Muscle of back (tissue), 11 donors: Measurements from ENCODE around the gene LRRK1. TPM values are rescaled to one million over a fixed set of nuclear protein-coding genes. Genes with fewer than 3 reads are reported as not detected.

ENCODE experiments used
- DNase-seq, 3 donors: peaks; one replicate each; pipeline versions ENCODE4 v3.0.0 to v3.0.0-alpha.2; 2013
- polyA plus RNA-seq, 10 donors: library from polyadenylated mRNA; unstranded; fragments of 120-200 nt; gene quantifications; one replicate each; pipeline ENCODE4 v1.2.1, GENCODE V29; 2013; ENCODE audit not compliant: insufficient read length in 10 of 10

LRRK1 gene
- polyA plus RNA-seq, 10 donors = 4.6 to 8.7 (median 6.2) TPM

DNA sequence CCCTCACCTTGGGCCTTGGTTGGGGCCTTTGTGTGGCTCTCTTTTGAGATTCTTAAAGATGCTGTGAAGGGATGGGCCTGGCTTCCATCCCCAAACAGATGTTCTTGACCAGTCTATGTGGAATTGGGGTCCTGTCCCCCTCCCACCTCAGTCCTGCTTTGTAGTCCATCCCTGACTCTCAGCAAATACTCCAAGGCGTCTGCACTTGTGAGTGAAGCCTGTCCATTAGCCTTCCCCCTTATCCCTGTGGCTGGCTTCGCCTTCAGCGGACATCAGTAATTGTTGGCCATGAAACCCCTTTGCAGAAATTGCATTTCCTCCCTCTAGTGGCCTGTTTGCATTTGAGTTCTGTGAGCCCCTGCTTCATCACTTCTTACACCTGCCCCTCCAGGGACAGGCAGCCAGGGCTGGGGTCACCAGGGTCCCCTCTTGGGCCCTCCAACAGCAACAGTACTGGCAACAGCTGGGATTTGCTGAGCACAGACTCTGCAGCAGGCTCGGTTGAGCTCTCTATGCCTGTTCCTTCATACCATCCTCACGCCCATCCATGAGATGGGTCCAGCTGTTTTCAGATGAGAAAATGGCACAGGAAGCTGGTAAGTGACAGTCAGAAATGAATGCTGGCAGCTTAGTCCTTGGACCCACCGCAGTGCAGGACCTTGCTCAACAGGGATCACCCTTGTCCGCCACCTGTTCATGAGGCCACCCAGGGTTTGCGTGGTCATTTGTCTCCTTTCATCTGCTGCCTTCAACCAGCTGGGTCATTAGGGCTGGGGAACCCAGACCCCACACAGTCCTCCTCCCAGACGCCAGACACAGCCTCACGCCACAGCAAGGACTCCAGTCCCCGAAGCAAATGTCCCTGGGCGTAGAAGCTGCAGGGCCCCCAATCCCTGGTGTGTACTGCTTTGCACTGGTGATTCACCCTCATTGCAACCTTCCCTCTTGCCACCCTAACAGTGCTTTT is 8.9 kb upstream of the LRRK1 start:
- peak in 2 of 3 donors; percentile 27 to 70 for DNase-seq

DNA sequence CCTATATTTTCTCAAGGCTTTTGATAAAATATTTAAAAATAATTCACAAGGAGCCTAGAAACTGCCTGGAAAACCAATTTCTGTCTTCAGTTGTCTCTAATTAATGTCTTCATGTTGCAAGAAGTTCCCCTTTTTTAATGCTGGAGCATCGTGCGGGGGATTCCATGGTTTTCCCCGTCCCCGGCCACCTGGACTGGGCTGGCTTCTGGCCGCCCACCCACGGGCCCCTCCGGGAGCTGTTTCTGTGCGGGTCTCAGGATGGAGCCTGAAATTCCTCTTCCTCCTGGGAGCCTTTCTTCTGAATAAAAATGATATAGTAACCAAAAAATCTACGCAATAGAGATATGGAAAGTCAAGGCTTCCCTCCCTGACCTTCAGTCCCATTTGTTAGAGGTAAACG is 8.1 kb upstream of the LRRK1 start:
- no peak for DNase-seq

DNA sequence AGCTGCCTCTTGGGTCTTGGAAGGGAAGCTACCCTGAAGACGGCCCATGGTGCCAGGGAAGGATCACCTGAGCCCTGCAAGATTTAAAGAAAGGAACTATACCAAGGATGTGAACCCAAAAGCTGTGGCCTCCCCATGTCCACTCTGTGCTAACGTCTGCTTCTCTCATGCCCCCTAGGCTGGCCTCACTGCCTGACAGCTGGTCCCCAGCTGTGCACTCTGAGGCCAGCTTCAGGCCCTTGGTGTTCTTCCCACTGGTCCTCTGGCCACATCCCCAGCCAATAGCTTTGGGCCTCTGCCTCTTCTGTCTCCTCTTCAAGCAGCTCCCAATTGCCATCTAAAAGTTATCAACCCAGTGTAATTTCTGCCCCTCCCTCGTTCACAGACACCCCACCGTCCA is 5.2 kb upstream of the LRRK1 start:
- DNase-seq = peak in 1 of 3 donors; percentile 45

GRCh38 chr15:100914876-100915275 is 4.3 kb upstream of the LRRK1 start:
- DNase-seq = no peak

DNA sequence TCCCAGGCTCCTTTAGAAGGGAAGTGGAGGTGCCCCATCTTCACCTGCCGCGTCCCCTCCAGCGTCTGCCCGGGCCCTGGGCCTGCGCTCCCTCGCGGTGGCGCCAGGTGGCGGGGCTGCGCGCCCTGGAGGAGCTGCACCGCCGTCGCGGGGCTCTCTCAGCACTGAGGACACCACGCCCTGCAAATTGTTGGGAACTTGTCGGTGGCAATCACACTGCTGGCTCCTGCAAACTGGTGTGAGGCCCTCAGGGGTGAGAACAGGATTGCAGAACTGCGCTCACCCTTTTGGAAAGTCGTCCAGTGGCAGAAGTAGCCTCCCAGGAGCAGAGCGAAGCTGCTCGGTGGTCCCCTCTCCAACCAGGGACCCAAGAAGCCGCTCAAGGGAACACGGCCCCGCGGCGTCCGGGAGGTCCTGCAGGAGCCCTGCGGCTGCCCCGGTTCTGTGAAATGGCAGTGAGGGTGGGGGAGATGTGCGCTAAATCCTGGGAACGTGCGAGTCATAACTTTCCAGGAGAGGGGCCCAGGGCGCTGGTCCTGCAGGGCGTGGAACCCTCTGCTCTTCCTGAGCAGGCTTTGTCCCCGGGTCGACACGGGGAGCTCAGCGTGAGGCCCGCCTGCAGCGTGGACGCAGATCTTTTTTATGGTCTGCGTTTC is 995 bp upstream of the LRRK1 start:
- peak; percentile 59 to 91 (median 83) for DNase-seq

DNA sequence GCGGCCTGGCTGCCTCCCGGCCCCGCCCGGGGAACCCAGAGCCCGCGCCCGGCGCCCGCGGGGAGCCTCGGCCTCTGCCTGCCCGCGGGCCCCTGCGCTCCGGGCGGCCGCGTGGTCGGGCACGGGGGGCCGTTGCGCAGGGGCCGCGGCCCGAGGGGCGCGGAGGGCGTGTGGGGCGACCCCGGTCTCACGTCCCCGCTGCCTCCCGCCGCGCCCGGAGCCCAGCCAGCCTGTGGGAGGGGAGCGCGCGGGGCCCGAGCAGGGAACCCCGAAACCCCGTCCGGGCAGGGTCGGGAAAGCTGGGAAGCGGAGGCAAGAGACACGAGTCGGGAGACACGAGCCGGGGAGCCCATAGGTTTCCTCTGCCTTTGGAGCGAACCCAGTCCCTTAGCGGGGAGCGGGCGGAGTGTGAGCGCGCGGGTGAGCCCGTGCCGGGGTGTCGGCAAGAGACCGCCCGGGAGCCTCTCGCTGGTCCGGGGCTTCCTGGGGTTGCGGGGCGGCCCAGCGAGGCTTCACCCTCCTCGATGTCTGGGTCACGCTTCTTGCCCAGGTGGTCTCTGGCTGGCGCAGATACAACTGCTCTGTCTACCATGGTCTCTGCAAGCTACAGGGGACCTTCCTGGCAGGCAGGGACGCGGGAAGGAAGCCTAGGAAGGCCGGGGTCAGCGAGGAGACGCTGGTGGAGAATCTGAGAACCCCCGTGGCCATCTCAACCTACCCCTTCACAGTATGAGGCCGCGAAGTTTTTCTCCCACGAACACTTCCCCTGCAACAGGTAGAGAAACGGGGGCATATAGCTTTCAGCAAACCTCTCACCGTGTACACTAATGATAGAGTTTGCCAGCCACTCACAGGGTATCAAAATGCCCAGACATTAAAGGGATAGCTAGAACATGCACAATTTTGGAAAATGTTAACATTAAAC is 586 bp downstream of the LRRK1 start:
- DNase-seq = peak in 2 of 3 donors; percentile 20 to 69

GRCh38 chr15:100920516-100921135 is 1.5 kb downstream of the LRRK1 start:
- no peak for DNase-seq

- DNase-seq = peak in 2 of 3 donors; percentile 24 to 41
These were observed 3.3 kb downstream of the LRRK1 start for GRCh38 chr15:100922192-100923040.

DNA sequence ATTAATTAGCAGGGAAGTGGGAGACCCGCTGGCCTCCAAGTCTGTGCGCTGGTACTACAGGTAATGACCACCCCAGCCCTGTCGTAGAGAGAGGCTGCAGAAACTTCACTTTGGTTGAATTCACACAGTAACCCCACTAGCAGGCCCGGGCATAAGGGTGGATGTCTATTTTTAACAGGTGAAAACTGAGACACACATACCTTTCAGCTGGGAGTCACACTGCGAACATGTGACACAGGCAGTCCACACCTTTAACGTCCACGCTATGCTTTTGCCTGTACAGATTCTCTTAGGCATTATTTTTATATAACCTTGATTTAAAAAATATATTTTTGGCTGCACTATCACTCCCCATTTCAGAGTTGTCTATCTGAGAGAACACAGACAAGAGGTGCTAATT is 3.9 kb downstream of the LRRK1 start:
- no peak for DNase-seq

GRCh38 chr15:100923902-100924301 is 4.7 kb downstream of the LRRK1 start:
- no peak for DNase-seq

GRCh38 chr15:100924436-100924835 is 5.3 kb downstream of the LRRK1 start:
- no peak for DNase-seq

GRCh38 chr15:100925480-100925879 is 6.3 kb downstream of the LRRK1 start:
- DNase-seq = no peak

DNA sequence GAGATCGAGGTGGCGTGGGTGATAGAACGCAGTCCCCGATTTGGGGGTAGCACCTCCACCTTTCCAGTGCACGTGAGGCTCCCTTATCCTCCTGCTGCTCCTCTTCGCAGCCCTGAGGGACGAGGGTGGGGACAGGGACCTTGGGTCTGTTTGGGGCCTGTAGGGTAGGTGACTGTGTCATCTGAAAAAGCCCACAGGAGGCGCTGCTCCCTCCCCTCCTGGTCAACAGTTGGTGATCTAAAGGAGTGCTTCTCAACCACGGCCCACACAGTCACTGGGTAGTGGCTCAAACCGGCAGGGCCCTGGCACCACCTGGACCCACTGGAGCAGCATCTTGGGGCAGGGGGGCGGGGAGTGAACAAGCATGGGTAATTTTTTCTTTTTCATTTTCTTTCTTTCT is 7.1 kb downstream of the LRRK1 start:
- no peak for DNase-seq

DNA sequence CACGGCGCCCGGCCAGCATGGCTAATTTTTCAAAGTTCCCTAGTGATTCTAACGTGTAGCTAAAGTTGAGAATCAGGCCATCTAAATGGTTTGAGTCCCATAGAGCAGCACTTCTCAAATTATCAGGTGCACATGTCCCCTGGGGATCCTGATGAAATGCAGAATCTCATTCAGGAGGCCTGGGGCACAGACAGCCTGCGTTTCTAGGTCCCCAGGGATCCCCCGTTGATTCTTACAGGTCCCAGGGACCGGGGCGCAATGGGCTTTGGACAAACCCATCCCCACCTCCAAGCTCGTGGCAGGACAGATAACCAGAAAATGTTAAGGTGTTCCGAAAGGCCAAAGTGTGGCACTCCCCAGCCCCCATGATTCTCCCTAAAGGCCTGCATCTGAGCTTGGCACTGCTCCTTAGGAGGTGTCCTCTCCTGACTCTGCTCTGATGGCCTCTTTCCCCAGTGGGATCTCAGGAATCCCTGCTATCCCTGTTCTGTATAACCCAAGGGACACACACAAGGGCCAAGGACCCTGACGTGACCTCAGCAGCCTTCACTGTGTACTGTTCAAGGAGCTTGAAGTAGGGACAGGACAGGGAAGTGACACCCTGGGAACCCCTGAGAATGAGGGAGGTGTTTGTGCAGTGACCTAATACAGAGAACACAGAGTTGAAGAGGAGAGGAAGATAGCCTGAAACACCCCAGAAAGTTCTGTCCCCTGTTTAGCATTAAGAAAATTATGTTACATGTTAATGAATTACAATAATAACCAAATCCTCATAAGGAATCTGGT is 8.0 kb downstream of the LRRK1 start:
- DNase-seq = no peak

- no peak for DNase-seq
These were observed 9.6 kb downstream of the LRRK1 start for GRCh38 chr15:100928632-100929280.

DNA sequence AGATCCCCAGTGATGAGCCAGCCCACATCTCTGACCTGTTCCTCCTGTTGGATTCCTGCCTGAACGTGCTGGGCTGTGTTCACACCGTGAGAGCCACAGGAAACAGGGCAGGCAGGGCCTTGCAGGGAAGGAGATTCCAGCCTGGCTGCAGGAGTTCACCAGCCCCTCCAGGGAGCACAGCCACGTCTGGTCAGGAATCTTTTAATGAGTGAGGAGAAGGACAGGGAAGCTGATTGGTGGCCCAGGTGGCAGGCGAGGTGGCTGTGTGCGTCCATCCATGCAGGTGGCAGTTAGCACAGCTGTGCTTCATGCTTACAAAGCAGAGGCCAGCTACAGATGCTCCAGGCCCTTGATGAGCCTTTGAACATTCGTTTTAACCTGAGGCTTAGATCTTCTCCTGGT is 10.5 kb downstream of the LRRK1 start:
- no peak for DNase-seq

DNA sequence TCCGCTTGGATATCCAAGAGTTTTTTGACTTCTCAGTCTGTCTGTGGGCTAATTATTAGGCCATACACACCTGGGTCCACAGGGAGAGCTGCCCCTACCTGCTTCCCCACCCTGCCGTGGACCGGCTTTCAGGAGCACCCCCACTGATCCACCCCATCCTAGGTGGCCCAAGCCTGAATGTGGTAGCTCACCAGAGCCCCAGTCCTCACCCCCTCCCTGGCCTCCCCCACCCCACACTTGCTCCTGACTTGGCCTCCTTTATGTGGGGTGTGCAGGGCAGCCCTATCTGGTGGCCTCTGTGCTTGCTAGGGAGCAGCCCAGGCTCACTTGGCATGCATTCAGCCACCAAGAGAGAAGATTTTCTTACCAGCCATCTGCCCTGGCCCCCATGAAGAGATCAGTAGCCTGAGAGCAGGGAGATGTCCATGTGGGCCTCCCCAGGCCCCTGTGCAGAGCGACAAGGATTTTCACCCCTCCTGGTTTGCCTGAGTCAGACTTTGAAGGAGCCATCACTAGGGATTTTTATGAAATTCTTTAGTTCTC is 11.2 kb downstream of the LRRK1 start:
- DNase-seq = no peak

DNA sequence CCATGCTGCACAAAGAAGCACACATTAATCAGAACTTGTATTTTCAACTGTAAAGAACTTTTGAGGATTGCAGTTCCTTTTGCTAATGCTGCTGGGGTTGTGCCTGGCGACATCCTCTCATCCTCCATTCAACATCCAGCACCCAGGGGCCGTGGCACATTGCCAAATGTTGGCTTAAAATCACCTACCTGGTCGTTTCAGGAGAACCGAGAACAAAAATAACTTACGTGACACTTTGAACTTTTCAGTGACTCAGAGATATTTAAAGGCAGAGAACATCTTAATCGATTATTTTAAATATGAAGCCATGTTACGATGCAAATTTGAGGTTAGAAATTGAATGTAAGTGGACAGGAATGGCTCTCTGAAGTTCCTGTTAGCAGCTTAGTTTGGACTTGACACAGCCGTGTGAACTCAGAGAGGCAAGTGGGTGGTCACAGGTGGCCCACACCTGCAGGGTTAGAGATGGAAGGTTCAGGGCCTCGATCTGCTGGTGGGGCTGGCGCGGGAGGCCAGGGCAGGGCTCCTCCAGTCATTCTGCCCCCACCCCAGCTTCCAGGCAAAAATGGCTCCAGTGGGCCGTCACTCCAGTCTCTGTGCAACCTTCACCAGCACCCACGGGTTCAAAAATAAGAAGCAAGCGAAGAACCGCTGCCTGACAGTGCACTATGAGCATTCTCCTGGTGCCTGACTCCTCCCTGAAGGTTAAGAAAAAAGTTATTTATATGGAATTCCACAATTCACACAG is 12.2 kb downstream of the LRRK1 start:
- no peak for DNase-seq
